NCI-H128 (cell line): ENCODE data around the gene METTL26.

Experiments
- DNase-seq: peaks from one replicate; lab custom pipeline; 2025; ENCODE audit not compliant: unreplicated experiment; lab: John Stamatoyannopoulos, UW

The METTL26 gene

DNA sequence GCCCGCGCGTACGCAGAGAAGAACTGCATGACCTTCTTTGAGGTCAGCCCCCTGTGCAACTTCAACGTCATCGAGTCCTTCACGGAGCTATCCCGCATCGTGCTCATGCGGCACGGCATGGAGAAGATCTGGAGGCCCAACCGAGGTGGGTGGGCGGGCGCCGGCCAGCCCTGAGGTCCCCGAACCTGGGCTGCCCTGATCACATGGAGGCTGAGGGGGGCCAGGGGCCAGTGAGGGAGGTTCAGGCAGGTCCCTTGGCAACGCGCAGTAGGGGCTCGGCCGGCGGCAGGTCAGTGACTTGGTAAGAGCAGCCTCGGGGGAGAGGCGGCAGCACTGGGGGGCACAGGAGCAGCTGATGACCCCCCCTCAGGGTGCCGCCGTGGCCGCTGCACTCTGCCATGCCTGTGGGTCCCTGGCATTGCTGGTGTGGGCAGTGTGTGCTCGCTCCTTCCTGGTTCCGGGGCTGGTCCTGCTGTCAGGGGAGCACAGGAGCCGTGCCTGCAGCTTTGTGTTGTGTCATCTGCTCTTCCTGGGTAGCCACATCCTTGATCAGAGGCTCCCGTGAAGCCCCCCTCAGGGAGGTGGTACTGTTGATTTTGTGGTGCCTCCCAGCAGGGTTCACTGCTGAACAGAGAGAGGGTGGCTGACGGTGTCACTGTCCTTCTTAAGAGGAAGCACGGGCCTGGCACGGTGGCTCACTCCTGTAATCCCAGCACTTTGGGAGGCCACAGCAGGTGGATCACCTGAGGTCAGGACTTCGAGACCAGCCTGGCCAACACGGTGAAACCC, 9.9 kb downstream of the METTL26 start:
- DNase-seq: no peak

DNA sequence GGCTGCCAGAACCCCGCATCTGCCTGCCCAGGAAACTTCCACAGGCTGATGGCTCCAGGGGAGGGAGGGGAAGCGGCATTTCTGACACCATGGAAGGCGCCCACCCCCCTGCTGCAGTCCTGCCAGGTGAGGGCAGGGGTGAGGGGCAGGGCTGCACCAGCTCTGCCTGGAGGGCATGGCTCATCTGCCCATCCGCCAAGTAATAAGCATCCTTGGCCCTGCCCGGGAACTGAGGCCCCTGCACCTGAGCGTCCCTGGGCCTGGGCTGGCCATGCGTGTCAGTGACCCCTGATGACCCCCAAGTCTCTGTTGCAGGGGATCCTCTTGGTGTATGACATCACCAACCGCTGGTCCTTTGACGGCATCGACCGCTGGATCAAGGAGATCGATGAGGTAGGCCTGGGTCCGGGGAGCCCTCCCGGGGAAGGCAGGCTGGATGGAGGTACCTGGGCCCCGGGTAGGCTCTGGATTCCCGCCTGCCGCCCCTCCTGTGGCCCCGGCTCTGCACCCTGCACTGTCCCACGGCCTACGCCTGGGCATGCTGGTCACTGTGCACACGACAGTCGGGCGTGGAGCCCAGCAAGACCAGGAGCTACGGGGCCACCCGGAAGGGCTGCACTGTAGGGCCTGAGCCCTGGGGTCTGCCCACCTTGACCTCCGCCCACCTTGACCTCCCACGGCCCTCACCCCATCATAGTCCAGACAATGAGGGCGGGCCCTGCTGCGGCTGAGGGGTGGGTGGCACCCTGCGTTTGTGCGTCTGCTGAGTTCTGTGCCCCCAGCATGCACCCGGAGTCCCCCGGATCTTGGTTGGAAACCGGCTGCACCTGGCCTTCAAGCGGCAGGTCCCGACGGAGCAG, 10.8 kb downstream of the METTL26 start:
- no peak for DNase-seq

DNA sequence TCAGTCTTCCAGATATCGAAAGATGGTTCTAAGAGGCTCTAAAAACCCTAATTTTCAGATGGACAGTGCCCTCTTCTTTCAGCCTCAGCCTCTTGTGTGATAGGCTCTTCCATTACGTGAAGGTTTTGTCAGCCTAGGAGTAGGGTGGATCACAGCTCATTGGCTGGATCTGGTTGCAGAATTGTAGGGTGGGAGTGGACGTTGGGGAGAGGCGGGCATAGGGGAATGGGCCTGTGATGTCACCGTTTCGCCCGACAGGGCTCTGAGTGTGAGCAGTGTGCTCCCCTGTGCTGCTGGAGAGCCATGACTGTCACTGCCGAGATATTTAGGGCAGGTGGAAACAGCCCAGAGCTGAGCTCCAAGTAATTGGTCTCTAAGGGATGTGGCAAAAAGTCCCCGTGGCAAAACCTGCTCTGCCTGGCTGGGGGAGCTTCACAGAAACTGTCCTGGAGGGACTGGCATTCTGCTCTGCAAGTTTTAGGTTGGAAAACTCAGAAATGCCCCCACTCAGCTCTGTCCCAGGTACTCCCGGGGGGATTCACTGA, 11.5 kb downstream of the METTL26 start:
- no peak for DNase-seq

- no peak for DNase-seq
Measured at GRCh38 chr16:622920-623280, 13.2 kb downstream of the METTL26 start.

DNA sequence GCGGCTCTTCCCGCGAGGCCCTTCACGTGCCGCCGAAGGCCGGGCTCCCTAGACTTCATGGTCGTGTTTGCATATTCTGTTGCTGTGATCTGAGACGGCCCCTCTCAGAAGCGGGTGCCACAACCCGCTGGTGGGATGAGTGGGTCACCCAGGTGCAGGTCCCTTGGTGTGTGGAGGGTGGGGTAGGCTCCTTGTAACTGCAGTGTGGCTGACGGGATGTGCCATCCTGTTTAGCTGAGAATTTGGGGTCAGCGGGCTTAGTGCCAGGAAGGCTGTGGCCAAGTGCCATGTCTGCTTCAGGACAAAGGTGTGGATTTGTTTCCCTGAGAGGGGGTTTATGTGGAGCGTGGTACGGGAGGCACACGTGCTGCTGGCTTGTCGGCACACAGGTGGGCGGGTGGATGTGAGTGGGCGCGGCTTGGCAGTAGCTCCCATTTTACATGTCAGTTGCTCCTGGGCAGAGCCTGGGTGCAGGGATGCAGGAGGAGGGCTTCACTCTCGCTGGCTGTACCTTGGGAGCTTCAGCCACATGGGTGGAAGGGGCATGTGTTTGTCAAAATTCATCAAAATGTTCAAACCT, 14.5 kb downstream of the METTL26 start:
- DNase-seq: no peak

- DNase-seq: no peak
Measured at GRCh38 chr16:620700-621525, 15.2 kb downstream of the METTL26 start.

- no peak for DNase-seq
Measured at GRCh38 chr16:619476-620100, 16.5 kb downstream of the METTL26 start.

- DNase-seq: no peak
Measured at GRCh38 chr16:617855-618254, 18.2 kb downstream of the METTL26 start.

GRCh38 chr16:616733-617586, 19.1 kb downstream of the METTL26 start:
- no peak for DNase-seq

GRCh38 chr16:615122-615521, 21.0 kb downstream of the METTL26 start:
- DNase-seq: no peak

DNA sequence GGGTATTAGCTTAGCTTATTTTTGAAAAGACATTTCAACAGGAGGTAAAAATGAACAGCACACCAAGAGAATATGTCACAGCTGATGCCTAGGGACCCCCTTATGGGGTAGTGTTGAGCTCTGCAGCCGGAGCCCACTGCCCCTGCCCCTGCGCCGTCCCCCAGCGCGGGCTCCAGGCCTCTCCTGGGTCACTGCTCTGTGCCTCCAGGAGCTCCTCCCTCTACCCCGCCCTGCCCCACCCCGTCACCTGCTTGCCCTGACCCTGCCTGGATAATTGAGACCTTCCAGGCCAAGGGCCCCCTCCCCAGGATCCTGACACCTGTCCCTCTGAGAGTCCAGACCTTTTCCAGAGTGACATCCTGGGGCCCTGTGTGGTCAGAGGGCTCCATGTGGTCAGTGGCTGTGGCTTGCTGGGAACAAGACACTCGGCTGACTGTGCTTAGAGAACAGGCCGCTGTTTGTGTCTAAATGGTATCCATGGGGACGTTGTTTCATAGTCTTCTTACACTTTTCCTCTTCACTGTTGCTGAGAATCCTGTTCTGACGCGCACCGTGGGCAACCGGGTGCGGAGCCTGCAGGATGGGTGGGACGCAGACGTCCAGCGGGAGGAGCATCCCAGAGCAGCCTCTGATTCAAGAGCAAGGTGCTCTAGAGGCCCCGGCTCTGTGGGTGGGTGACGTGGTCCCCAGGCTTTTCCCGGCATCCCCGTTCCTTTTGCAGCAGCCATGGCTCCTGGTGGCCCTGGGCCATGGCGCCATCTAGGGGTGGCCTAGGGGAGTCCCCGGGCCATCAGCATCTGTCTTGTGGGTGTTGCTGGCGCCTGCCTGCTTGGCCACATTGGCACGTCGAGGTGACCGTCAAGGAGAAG, 25.4 kb downstream of the METTL26 start:
- DNase-seq: peak; percentile 7

DNA sequence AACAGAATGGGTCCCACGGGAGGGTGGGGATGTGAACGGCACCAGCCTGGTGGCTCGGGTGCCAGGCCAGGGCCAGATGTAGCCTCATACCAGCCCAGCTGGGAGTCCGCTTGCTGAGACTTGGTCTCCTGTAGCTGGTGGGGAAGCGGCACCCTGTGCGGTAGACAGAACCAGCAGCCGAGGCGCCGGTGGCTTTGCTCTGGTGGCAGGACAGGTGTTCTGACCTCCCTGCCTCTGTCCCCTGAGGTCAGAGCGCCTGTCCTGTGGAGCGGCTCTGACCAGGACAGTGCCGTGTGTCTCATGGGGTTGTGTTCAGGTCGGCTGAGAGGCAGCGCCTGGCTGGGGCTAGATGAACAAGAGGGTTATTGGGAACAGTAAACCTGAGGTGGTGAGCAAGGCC, 26.1 kb downstream of the METTL26 start:
- no peak for DNase-seq

DNA sequence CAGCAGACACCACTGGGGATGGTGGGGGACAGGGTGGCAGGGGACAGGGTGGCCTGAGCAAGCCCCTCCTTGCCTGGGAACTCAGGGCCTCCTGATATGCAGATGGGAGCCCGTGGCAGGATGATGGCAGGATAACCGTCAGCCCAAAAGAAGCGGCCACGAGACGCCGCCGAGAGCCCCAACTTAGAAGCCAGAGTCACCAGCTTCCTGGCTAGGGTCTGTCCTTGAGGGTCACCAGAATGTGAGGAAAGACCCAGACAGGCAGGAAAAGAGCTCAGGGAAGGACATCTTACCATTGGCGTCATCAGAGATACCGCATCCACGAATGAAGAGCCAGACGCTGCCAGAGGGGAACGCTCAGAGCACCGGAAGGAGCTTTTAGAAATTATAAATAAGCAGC, 26.8 kb downstream of the METTL26 start:
- no peak for DNase-seq

DNA sequence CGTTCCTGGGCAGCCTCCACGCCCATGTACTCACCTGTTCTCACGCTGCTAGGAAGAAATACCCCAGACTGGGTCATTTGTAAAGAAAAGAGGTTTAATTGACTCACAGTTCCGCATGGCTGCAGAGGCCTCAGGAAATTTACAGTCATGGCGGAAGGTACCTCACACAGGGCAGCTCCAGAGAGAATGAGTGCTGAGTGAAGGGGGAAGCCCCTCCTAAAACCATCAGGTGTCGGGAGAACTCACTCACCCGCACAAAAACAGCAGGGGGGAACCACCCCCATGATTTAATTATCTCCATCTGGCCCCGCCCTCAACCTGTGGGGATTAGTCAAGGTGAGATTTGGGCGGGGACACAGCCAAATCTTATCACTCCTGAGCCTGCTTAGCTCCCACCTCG, 28.1 kb downstream of the METTL26 start:
- DNase-seq: no peak

- DNase-seq: no peak
Measured at GRCh38 chr16:606656-607307, 29.3 kb downstream of the METTL26 start.

- DNase-seq: no peak
Measured at GRCh38 chr16:603933-604332, 32.2 kb downstream of the METTL26 start.

GRCh38 chr16:600781-601180, 35.3 kb downstream of the METTL26 start:
- no peak for DNase-seq
